Limb (tissue), 2 donors: ENCODE data around the gene VIPAS39.

Experiments used
- DNase-seq, 2 donors: peaks; one replicate each; pipeline ENCODE4 v3.0.0-alpha.2; 2016; ENCODE audit errors: extremely low spot score in 2 of 2

The VIPAS39 gene

GRCh38 chr14:77406086-77406485 is 51.3 kb downstream of the VIPAS39 start:
- DNase-seq: no peak

- no peak for DNase-seq
Measured at GRCh38 chr14:77403768-77404167, 53.6 kb downstream of the VIPAS39 start.

DNA sequence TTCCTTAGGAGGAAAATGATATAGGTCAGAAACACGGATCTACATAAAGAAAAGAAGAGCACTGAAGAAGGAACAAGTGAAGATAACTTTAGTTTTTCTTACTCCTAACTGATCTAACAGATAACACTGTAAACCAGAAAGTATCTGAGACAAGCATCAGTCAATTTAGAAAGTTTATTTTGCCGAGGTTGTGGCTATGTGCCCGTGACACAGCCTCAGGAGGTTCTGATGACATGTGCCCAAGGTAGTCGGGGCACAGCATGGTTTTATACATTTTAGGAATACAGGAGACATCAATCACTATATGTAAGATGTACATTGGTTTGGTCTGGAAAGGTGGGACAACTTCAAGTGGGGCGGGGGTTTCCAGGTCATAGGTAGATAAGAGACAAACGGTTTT is 57.2 kb downstream of the VIPAS39 start:
- DNase-seq: no peak

DNA sequence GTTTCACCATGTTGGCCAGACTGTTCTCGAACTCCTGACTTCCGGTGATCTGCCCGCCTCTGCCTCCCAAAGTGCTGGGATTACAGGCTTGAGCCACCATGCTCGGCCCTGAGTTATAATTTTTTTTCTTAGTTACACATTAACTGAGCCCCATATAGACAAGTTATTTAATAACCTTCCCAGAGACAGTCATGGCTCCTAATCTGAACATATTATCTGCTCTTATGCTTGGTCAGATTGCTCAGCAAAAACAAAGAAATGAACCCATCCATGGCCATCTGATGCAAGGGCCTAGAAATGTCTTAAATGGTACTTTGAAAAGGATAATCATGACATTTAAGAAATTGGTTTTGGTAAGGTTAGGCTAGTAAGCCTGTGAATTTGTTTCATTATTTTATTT is 67.2 kb downstream of the VIPAS39 start:
- DNase-seq: no peak

DNA sequence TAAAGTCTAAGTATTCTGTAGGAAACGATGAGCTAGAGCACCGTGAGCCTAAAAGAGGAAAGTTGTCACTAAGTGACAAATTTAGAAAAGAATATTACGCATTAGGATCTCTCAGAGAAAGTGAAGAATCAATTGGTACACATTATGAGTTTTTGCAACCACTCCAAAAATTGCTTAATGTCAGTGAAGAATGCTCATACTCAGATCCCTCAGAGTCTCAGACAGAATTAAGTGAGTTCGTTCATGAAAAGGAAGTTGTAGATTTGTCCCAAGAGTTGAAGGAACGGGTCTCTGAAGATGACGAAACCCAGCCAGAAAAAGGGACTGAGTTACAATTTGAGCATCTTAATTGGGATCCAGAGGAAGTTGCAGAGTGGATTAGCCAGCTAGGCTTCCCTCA is 78.7 kb downstream of the VIPAS39 start:
- no peak for DNase-seq

GRCh38 chr14:77377502-77377844 is 79.9 kb downstream of the VIPAS39 start:
- no peak for DNase-seq

GRCh38 chr14:77376771-77377501 is 80.5 kb downstream of the VIPAS39 start, which contains the start of the genes SAMD15 and TMED8:
TSS of gene SAMD15 (plus strand) at chr14:77377379. CDS start at chr14:77377419, 40 bp downstream.
TSS of gene TMED8 (minus strand) at chr14:77377094. CDS start at chr14:77377053, 41 bp downstream.
- DNase-seq: peak; percentile 91 to 93
